Measurements from ENCODE around the gene SETDB1. TPM values are rescaled to one million over a fixed set of nuclear protein-coding genes. Genes with fewer than 3 reads are reported as not detected.

SETDB1 gene
- total RNA-seq, 4 donors from 2014 or later, result 23.7 to 32.9 (median 27.8) TPM

DNA sequence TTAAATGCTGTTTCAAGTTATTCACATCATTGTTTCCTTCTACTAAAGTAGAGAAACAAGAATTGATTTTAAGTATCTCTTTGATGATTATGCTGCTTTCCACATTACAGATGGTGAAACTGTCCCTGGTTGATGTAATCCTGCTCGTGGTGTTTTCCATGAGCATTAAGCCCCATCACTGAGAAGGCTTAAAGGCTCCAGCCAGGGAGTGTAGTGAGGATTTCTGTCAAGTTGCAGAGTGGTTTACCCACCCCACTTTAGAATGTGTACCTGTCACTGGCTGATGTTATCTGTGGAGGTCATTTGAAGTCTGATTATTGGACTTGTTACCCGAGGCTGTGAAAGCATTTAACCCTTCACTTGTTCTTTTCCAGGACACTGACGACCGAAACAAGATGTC is 35.6 kb downstream of the SETDB1 start:
- no peak for DNase-seq (ENCODE audit: low spot score)
- TF ChIP-seq, protein P1, sequence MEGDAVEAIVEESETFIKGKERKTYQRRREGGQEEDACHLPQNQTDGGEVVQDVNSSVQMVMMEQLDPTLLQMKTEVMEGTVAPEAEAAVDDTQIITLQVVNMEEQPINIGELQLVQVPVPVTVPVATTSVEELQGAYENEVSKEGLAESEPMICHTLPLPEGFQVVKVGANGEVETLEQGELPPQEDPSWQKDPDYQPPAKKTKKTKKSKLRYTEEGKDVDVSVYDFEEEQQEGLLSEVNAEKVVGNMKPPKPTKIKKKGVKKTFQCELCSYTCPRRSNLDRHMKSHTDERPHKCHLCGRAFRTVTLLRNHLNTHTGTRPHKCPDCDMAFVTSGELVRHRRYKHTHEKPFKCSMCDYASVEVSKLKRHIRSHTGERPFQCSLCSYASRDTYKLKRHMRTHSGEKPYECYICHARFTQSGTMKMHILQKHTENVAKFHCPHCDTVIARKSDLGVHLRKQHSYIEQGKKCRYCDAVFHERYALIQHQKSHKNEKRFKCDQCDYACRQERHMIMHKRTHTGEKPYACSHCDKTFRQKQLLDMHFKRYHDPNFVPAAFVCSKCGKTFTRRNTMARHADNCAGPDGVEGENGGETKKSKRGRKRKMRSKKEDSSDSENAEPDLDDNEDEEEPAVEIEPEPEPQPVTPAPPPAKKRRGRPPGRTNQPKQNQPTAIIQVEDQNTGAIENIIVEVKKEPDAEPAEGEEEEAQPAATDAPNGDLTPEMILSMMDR (IDR thresholded peaks at IDR 0.05), result no peak
- ATAC-seq (ENCODE audit: low FRiP score), result no peak

DNA sequence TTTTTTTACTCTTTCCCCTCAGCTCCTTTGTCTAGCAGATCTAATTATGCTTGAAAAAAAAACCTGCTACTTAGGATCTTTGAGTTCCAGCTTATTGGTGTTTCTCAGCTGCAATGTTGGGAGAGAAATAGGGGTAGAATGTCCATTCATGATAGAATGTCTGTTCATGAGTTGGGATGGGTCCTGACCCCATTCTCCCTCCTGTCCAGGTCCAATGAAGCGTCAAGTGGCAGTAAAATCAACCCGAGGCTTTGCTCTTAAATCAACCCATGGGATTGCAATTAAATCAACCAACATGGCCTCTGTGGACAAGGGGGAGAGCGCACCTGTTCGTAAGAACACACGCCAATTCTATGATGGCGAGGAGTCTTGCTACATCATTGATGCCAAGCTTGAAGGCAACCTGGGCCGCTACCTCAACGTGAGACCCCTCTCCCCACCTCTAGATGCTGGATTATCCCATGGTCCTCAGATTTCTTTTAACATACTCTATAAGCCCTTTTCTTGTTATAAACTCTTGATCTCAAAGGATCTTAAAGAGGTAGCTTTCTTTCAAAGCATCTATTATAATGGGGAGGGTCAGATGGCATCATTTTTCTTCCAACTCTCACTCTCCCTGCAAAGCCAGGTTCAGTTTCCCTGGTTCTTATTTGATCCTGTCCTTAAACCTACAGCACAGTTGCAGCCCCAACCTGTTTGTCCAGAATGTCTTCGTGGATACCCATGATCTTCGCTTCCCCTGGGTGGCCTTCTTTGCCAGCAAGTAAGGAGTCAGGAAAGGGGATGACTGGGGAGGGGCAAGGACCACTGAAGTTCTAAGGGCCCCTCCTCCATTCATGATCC is 37.4 kb downstream of the SETDB1 start:
- DNase-seq (ENCODE audit: low spot score) (no peak), ATAC-seq (ENCODE audit: low FRiP score) (no peak)
- TF ChIP-seq, protein P1 (IDR thresholded peaks at IDR 0.05), result no peak

DNA sequence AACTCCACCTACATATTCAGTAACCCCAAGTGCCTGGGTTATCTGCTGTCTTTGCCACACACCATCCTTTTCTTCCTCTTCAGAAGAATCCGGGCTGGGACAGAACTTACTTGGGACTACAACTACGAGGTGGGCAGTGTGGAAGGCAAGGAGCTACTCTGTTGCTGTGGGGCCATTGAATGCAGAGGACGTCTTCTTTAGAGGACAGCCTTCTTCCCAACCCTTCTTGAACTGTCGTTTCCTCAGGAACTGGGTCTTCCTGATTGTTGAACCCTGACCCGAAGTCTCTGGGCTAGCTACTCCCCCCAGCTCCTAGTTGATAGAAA is 38.0 kb downstream of the SETDB1 start:
- ATAC-seq (ENCODE audit: low FRiP score), result no peak
- DNase-seq (ENCODE audit: low spot score), result no peak
- TF ChIP-seq, protein P1 (IDR thresholded peaks at IDR 0.05), result no peak

DNA sequence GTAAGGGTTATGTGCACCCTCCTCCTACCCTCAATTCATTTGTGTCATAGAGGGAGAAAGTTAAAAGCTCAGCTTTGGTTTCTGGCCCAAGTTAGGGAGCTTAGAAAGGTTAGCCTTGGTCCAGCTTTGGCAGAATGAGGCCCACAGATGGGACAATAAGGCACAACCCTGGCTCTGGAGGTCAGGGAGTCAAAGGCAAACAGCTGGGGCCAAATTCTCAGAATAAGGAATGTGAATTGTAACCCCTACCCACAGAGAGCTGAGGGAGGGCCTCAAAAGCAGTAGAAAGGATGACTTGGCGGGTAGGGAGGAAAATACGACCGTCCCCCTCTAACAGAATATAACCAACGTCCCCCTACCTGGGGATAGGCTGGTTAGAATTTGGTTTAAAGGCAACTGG is 39.4 kb downstream of the SETDB1 start:
- DNase-seq (ENCODE audit: low spot score) (no peak), ATAC-seq (ENCODE audit: low FRiP score) (no peak)
- TF ChIP-seq, protein P1 (IDR thresholded peaks at IDR 0.05), result no peak

DNA sequence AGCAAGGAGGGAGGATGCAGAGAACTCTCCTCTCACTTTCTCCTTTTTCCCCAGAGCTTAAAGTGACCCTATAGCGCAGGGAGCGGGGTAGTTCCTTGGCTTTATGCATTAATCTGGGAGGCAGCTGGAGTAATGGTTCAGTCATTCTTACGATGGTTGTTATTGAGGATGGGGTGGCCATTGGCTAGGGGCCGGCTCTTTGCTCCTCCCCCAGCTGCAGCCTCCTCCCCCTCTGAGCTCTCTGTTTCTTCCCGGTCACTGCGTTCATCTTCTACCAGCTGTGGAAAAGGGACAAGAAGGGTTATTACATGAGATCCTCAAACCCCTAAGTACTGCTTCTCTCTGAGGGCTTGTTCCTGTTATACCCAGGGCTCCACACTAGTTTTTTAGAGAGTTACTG is 39.8 kb downstream of the SETDB1 start:
- TF ChIP-seq, protein P1 (IDR thresholded peaks at IDR 0.05), result no peak
- ATAC-seq (ENCODE audit: low FRiP score), result no peak
- DNase-seq (ENCODE audit: low spot score), result no peak

DNA sequence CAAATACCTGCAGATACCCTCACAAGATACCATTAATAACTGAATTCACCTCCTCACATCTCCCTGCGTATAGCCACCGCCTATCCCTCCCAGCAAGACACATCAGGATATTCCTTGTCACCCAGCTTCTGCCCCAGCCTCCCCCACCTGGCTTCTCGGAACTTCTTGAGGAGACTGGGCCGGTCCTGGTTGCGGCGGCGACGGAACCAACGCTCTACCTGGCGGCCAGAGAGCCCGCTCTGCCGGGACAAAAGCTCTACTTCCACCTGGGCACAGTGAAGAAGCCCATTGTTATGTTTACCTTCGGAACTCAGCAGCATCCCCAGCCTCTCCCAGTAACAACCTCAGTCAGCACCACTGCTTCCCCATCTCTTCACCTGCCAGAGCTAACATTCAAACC is 41.8 kb downstream of the SETDB1 start:
- ATAC-seq (ENCODE audit: low FRiP score), result no peak
- TF ChIP-seq, protein P1 (IDR thresholded peaks at IDR 0.05), result no peak
- DNase-seq (ENCODE audit: low spot score), result no peak

DNA sequence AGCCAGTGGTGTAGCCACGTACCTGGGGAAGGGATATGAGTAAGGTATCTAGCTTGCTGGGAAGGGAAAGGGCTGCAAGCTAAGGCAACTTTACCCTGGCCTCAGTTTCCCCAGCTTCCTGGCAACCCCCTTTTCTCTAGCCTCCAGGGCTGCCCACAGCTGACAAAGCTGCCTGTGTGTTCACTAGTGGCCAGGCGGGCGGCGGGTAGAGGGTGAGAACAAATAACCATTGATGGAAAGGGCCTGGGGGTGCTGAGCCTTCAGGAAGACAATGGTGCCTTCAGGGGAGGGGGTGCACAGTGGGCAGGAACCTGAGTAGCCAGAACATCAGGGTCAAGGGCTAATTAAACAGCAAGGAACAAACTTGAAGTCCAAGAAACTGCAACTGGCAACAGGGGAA is 42.3 kb downstream of the SETDB1 start:
- no peak for DNase-seq (ENCODE audit: low spot score)
- ATAC-seq (ENCODE audit: low FRiP score), result no peak
- TF ChIP-seq, protein P1 (IDR thresholded peaks at IDR 0.05), result no peak

Measured in omental fat pad (tissue), 4 donors.